ENCODE data around the gene CCN6. TPM values are rescaled to one million over a fixed set of nuclear protein-coding genes. Genes with fewer than 3 reads are reported as not detected.
"Not testable (repeated sequence)": the region's sequence is repeated elsewhere in the genome, so short reads cannot be mapped to it uniquely, and the experiment has no call there.

Gene CCN6
- total RNA-seq, 1 experiment from 2014 or later: not detected

- peak; percentile 50 for DNase-seq (ENCODE audit: low read depth)
These were observed 24.7 kb upstream of the CCN6 start for GRCh38 chr6:112029045-112029822.

GRCh38 chr6:112030206-112030960 is 23.5 kb upstream of the CCN6 start:
- no peak for DNase-seq (ENCODE audit: low read depth)

- no peak for DNase-seq (ENCODE audit: low read depth)
These were observed 22.8 kb upstream of the CCN6 start for GRCh38 chr6:112030961-112031660.

GRCh38 chr6:112031960-112032359 is 21.9 kb upstream of the CCN6 start:
- no peak for DNase-seq (ENCODE audit: low read depth)

- DNase-seq (ENCODE audit: low read depth): no peak
These were observed 21.2 kb upstream of the CCN6 start for GRCh38 chr6:112032728-112033127.

GRCh38 chr6:112033791-112034615 is 19.9 kb upstream of the CCN6 start:
- no peak for DNase-seq (ENCODE audit: low read depth)

- DNase-seq (ENCODE audit: low read depth): no peak
These were observed 19.3 kb upstream of the CCN6 start for GRCh38 chr6:112034616-112034995.

- no peak for DNase-seq (ENCODE audit: low read depth)
These were observed 17.7 kb upstream of the CCN6 start for GRCh38 chr6:112036088-112036637.

- DNase-seq (ENCODE audit: low read depth): peak; percentile 97
These were observed 16.1 kb upstream of the CCN6 start for GRCh38 chr6:112037783-112038216.

- DNase-seq (ENCODE audit: low read depth): no peak
These were observed 15.6 kb upstream of the CCN6 start for GRCh38 chr6:112038268-112038667.

- DNase-seq (ENCODE audit: low read depth): no peak
These were observed 15.0 kb upstream of the CCN6 start for GRCh38 chr6:112038756-112039430.

GRCh38 chr6:112039431-112039770 is 14.5 kb upstream of the CCN6 start:
- no peak for DNase-seq (ENCODE audit: low read depth)

- DNase-seq (ENCODE audit: low read depth): peak; percentile 86
These were observed 12.9 kb upstream of the CCN6 start for GRCh38 chr6:112040956-112041355.

GRCh38 chr6:112041535-112041934 is 12.4 kb upstream of the CCN6 start:
- peak; percentile 42 for DNase-seq (ENCODE audit: low read depth)

- DNase-seq (ENCODE audit: low read depth): peak; percentile 87
These were observed 10.6 kb upstream of the CCN6 start for GRCh38 chr6:112043032-112044007.

- no peak for DNase-seq (ENCODE audit: low read depth)
These were observed 9.7 kb upstream of the CCN6 start for GRCh38 chr6:112044196-112044595.

GRCh38 chr6:112044856-112045255 is 9.0 kb upstream of the CCN6 start:
- DNase-seq (ENCODE audit: low read depth): no peak

- DNase-seq (ENCODE audit: low read depth): not testable (repeated sequence)
These were observed 6.4 kb upstream of the CCN6 start for GRCh38 chr6:112047523-112047922.
